NCI-H345 (cell line): Measurements from ENCODE around the gene POFUT2.

ENCODE experiments used
- DNase-seq: peaks from one replicate; lab custom pipeline; 2025; lab: John Stamatoyannopoulos, UW

The POFUT2 gene, protein sequence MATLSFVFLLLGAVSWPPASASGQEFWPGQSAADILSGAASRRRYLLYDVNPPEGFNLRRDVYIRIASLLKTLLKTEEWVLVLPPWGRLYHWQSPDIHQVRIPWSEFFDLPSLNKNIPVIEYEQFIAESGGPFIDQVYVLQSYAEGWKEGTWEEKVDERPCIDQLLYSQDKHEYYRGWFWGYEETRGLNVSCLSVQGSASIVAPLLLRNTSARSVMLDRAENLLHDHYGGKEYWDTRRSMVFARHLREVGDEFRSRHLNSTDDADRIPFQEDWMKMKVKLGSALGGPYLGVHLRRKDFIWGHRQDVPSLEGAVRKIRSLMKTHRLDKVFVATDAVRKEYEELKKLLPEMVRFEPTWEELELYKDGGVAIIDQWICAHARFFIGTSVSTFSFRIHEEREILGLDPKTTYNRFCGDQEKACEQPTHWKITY

DNA sequence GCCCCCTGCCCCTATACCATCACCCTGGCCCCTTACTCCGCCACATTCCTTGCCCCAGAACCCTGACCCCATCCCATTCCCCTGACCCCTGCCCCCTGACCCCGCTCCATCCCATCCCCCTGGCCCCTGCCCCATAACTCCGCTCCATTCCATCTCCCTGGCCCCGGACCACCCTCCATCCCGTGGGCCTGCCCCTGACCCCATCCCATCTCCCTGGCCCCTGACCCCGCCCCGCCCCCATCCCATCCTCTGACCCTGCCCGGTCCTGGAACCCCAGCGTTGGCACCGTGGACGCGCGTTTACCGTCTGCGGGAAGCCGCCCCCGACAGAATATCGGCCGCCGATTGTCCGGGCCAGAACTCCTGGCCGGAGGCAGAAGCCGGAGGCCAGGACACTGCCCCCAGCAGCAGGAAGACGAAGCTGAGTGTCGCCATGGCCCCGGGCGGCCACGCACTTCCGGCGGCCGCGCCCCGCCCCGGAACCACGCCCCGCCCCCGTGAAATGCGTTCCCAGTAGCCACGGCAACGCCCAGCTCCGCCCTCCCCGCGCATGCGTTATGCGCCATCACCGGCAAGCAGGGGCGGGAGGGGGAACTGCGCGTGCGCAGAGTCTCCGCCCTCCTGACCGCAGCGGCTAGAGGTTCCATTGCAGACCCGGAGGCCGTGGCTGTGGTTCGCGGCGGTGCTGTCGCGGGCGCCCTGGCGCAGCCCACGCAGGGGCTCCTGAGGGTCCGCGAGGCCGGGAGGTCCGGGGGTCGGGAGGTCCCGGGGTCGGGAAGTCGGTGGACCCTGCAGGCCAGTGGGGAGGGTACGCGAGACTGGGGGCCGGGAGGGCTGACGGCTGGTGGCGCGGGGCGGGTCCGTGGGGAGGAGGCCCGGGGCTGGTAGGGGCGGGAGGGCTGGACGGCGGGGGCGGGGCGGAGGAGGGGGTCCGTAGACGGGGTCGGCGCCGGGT lies at the start of gene POFUT2:
Gene POFUT2, minus strand, starts transcription at position 458 of the 954 bp plus-strand sequence. Its CDS starts 24 bp downstream, at position 434.
- DNase-seq: peak; percentile 98

DNA sequence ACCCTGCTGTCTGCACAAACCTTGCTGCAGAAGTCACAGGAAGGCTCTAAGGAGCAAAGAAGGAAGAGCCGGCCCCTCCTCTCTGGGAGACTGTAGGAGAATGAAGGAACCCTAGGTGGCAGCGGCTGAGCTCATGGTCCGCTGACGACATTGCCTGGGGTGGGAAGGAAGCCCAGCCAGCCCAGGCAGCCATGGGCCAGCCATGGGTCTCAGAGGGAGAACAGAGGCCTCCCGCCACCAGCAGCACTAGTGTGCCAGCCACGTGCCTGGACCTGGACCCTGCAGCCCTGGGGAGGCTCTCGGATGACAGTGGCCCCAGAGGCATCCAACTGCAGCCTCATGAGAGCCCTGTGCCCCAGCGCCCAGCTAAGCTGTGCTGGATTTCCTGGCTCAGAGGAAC lies 49.2 kb upstream of the POFUT2 start:
- DNase-seq: no peak

DNA sequence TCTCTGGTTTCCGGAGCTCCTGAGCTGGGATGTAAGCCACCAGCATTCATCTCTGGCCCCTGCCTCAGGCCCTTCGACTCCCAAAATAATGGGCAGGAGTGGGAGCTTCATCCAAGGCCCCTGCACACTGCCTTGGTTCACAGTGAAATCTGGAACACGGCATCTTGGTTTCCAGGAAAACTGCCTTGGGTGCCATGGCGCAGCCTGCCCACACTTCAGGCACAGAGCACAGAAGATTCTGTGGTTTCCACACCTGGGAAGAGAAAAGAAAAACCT lies 48.8 kb upstream of the POFUT2 start:
- DNase-seq: no peak

DNA sequence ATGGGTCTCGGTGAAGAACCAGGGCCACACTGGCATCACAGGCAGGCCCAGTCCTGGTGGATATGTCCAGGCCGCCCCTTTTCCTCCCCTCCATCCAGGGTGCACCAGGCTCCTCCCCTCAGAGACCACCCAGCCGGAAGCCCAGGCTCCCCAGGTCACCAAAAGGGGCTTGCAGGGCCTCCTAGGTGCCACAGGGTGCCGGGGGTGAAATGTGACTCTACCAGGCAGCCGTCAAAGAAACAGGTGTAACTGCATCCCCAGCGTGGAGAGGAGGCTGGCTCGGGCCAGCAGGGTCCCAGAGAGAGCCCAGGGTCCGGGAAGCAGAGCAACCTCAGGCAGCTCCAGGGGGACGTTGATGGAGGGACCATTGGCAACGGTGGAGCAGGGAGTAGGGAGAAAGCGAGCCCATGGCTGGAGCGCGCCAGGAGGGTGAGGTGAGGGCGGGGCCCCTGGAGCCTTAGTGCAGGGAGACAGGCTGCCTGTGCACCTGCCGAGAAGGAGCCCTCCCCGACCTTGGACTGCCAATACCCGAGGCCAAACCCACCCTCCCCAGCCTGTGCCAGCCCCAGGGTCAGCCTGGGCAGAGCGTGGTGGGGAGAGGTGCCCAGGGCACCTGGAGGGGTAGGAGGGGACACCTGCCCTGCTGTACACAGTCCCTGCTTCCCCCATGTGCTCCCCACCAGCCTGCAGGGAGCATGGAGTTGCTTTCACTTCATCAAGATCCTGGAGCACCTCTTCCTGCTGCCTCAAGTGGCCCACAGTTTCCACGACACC lies 48.3 kb upstream of the POFUT2 start:
- peak; percentile 16 for DNase-seq

DNA sequence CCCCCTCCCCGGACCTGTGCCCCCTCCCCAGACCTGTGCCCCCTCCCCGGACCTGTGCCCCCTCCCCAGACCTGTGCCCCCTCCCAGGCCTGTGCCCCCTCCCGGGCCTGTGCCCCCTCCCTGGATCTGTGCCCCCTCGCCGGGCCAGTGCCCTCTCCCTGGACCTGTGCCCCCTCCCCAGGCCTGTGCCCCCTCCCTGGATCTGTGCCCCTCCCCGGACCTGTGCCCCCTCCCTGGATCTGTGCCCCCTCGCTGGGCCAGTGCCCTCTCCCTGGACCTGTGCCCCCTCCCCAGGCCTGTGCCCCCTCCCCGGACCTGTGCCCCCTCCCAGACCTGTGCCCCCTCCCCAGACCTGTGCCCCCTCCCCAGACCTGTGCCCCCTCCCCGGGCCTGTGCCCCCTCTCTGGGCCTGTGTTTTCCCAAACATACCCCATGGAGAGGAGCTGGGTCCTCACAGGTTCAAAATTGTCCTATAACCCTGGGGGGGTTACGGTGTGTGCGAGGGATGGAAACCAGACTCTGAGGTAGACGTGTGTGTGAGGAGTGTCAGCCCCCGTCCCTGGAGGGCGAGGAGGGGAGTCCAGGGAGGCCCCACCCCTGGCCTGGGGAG lies 47.6 kb upstream of the POFUT2 start:
- no peak for DNase-seq

DNA sequence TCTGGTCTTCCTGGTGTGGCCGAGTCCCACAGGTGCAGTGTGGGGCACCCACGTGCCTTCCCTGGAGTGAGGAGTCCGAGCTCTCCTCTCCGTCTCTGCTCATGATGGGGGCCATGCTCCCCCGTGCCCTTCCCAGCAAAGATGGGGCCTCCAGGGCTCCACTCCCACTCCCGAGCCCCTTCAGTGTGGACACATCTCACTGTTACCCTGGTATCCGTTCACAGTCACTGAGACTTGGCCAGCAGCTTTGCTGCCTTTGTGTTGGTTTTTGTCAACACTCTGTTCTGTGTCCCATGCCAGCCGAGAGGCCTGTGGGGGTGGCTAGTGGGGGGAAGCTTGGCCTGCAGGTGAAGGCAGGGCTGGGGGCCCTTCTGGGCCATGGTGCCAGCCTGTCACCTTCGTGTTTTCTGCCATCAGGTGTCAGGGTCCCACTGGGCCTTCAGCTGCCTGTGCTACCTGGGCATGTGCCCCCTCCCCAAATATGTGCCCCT lies 46.9 kb upstream of the POFUT2 start:
- DNase-seq: no peak

DNA sequence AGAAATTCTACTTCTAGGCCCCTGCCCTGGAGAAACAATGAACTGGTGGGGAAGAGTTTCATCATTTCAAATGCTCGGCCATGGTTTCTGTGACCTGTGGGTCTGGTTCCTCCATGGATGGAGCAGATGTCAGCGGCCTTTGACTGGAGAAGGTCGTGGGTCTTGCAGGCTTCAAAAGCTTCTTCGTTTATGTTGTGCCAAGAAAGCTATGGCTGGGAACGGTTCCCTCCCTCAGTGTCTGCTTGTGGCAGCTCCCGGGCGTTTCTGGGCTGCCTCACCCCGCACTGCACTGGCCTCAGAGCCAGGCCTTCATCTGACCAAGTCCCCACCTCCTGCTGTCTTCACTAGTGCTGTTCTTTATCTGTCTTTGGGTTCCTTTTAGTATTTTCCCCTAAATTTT lies 46.4 kb upstream of the POFUT2 start:
- DNase-seq: no peak

DNA sequence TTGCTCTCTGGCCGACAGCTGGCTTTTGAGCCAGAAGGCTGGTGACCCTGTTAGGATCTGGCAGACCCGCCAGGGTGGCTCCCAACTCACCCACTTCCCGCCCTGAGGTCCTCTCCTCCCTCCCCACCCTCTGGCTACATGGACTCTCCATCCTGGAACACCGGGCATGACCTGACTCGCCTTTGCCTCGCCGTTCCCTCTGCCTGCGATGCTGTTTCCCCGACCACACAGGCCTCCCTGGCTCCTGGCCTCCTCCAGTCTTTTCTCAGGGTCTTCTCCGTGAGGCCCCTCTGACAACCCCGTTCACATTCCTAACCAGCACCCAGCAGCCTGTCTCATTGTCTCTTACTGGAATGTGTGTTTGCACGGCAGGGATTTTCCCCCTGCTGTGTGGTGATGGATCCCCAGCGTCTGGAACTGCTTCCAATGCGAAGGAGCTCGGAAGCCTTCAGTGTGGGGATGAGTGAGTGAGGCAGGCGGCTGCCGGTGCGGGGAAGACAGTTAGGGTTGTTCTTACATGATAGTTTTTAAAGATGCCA lies 46.0 kb upstream of the POFUT2 start:
- no peak for DNase-seq

DNA sequence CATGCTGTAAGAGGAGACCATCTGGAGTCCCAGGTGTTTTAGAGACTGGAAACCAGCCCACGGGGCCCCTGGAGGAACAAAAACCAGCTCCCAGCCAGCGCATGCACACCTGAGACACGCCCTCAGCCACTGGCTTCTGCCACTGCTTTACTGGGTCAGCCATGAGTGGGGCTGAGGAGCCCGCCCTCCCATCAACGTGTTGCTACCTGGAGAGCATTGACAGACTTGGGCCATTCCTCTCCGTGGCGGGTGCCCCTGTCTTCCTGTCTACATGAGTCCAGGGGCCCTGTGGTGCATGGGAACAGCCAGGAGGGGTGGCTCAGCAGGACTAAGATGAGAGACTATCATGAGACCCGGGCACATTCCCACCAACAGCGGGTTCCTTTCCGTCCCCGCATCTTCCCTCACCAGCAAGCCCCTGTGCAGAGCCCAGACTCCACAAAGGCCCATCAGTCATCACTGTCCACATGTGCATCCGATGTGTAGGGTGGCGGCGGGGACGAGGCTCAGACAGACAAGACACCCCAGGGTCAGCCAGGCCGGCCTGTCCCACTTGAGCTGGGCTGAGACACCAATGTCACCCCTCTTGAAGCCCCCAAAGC lies 45.4 kb upstream of the POFUT2 start:
- no peak for DNase-seq

DNA sequence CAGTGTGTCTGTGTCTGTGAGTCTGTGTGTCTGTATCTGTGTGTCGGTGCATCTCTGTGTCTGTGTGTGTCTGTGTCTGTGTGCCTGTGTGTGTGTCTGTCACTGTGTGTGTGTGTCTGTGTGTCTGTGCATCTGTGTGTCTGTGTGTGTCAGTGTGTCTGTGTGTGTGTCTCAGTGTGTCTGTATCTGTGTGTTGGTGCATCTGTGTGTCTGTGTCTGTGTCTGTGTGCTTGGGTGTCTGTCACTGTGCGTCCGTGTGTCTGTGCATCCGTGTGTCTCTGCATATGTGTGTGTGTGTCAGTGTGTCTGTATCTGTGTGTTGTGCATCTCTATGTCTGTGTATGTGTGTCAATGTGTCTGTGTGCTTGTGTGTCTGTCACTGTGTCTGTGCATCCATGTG lies 44.7 kb upstream of the POFUT2 start:
- DNase-seq: no peak

DNA sequence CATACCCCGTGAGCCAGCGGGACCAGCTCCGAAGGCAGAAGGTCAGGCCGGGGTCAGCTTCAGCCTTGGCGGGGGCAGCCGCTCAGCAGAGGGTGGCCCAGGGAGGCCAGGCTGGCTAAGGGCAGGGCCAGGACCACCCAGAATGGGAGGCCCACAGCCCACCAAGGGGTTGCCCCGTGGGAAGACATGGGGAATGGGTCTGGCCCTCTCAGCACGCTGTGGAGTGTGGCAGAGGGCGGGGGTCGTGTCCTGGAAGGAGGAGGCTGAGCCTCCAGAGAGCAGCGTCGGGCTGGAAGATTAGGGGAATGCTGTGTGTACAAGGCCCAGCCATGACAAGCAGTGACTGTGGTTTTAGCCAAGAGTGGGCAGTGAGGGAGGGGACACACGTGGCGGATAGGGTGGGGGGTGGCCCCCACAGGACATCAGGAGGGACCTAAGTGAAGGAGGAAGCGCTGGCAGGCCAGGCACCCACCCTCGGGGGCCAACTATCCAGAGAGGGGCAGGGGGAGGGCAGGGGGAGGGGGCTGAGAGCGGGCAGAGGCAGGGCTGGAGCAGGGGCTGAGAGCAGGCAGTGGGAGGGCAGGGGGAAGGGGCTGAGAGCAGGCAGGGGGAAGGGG lies 43.9 kb upstream of the POFUT2 start:
- no peak for DNase-seq

DNA sequence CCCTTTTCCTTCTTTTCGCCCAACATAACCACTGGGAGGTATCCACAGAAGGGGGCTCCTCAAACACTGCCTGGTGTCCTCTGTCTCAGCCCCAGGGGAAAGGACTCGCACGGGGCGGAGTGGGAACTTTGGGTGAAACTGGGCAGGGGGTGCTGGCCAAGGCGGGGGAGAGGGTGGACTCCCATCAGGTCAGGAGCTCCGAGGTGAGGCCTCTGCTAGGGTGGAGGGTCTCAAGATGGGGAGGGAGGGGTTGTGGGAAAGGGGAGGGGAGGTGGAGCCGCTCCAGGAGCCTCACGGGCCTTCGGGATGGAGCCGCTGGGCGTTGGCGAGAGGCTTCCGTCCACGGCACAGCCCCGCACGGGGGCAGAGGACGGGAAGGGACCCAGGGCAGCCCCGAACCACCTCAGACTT lies 43.2 kb upstream of the POFUT2 start:
- no peak for DNase-seq

DNA sequence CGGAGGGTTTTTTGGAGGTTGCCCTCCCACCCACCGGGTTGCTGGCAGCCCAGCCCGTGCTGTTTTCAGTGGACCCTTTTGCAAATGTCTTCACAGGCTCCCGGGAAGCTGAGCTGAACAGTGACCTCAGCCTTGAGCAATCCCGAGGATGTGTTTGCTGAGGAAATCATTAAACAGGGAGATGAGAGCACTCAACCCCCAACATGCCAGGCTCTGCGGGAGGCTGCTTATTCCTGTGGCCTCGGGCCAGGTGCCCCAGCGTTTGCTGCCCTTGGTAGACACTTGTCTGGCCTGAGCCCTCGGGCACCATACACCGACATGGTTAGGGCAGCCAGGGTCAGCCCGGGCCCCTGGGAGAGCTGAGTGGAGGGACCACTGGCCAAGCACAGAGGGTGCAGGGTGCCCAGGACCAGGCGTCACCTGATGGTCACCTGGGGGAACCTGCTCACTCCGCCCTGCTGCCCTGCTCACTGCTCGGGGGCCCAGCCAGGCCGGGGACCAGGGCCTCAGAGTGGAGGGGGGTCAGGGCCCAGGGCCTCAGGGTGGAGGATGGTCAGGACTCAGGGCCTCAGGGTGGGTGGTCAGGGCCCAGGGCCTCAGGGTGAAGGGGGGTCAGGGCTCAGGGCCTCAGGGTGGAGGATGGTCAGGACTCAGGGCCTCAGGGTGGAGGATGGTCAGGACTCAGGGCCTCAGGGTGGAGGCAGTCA lies 42.5 kb upstream of the POFUT2 start:
- DNase-seq: peak; percentile 59

DNA sequence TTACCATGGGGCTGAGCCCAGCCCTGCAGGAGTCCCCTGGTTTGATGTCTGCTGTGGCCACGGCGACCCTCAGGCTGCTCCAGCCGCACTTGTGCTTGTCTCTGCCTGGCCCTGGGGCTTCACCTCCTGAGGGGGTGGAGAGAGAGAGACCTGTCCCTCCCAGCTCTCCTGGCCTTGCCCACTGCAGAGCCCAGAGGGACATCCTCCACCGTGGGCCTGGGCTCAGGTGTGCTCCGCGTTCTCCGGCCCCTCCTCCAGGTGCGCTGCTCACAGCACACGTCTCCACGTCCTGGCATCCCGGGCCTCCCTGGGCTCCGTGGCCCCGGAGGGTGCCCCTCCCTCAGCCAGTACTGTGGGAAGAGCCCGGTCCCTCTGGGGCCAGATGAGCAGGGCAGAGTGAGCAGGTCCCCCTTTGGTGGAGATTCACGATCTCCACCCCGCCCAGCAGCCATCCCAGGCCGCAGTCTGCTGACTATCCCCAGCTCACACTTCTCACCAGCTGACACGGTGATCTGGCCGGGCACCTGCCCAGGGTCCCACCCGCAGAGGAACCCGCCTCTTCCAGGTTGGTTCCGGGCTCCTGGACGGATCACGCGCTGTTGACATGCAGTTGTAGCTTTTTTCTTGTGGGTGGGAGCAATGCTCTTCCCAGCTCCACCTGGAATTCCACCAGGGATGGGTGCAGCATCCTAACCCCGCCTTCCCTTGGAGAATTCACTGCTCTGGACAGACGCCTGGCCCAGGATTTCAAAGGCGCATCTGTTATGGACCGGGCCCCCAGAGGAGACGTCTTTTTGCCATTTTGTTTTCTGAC lies 41.8 kb upstream of the POFUT2 start:
- DNase-seq: no peak

DNA sequence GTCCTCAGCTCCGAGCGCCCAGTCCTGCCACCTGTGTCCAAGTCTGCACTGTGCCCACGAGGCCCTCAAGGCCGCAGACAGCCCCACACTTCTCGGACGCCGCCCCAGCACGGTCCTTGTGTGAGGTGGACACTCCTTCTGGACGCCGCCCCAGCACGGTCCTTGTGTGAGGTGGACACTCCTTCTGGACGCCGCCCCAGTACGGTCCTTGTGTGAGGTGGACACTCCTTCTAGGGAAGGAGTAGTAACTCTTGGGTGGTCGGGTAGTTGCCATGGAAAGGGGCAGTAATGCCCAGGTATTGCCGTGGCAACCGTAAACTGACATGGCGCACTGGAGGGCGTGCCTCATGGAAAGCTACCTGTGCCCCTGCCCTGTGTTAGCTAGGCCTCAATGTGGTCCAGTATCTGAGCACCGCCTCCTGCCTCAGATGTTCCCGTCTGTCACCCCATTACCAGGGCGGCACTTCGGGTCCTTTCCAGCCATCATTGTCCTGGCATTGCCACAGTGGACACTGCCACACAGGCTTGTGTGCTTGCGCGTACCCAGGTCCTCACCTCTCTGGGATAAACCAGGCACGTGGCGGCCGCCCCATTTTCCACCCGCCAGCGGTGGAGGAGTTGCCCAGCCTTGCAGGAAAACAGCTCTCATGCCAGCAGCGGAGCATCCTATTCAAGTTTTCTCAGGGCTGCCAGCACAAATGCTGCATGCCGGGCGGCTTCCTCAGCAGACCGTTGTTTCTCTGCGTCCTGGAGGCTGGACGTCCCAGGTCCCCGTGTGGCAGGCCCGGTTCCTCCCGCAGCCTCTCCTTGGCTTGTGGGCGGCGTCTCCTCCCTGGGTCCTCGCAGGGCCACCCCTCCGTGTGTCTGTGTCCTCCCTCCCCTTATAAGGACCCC lies 40.8 kb upstream of the POFUT2 start:
- DNase-seq: no peak

DNA sequence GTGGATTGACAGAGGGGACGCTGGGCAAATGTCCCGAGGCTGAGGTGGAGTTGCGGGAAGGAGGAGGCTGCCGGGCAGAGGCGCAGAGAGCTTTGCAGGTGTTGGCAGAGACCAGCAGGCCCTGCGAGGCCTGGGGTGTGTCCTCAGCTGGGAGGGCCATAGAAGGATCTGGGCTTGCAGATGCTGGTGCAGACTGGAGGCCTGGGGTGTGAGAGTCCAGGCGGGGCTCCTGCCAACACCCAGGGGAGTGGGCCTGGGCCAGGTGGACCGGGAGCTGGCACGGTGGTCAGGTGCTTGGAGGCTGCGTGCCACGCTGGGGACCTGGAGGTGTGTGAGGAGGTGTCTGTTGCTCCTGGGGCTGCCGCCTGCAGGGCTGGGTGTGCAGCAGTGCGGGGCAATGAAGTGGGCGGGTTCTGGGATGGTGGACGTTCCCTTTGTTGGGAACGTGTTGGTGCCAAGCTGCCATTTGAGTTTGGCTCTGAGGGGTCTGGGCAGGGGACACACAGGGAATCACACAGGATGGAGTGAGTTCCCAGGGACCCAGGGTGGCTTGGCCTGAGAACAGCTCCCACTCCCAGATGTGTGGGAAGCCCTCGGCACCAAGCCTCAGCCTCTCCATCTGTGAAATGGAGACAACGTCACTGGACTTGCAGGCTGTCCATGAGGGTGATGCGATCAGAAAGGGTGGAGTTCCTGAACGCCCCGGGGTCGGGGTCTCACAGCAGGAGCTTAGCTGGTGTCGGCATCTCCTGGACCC lies 39.9 kb upstream of the POFUT2 start:
- DNase-seq: peak; percentile 15

DNA sequence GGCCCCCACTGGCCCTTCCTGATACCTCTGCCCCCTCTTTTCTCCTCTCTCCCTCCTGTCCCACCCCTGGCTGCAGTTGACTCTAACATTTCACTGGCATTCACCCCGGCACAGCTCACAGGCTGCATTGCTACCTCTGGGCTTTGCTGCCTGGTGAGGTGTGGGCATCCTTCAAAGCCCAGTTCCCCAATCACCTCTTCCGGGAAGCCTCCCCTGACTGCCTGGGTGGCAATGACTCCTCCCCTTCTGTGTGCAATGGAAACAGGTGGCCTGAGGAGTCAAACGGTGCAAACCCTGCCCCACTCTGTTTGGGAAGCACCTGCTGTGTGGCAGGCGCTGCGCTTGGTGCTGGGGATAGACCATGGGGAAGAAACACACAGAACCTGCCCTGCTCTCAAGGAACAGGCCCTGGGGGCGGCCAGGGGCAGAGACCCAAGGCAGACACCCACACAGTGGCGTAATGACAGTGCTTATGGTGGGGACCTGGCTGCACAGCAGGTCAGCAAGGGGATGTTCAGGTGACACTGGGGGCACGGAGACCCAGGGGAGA lies 39.3 kb upstream of the POFUT2 start:
- DNase-seq: no peak
